Measurements from ENCODE around the gene FLT3LG.

Gene FLT3LG, protein sequence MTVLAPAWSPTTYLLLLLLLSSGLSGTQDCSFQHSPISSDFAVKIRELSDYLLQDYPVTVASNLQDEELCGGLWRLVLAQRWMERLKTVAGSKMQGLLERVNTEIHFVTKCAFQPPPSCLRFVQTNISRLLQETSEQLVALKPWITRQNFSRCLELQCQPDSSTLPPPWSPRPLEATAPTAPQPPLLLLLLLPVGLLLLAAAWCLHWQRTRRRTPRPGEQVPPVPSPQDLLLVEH

GRCh38 chr19:49473868-49474541, at the start of gene FLT3LG:
TSS of gene FLT3LG (plus strand) at chr19:49474215. CDS start at chr19:49474640, 425 bp downstream.
- no peak for FAIRE-seq

GRCh38 chr19:49425178-49425577, 48.8 kb upstream of the FLT3LG start, which contains the start of gene GFY:
TSS of gene GFY (plus strand) at chr19:49425388. CDS start at chr19:49426431, 1,043 bp downstream.
- FAIRE-seq, result no peak

GRCh38 chr19:49425922-49426592, 48.0 kb upstream of the FLT3LG start:
- FAIRE-seq, result no peak

GRCh38 chr19:49427339-49427738, 46.7 kb upstream of the FLT3LG start:
- FAIRE-seq, result no peak

- FAIRE-seq, result no peak
Measured at GRCh38 chr19:49427855-49428546, 46.0 kb upstream of the FLT3LG start.

- FAIRE-seq, result no peak
Measured at GRCh38 chr19:49428547-49429451, 45.2 kb upstream of the FLT3LG start.

- no peak for FAIRE-seq
Measured at GRCh38 chr19:49430172-49430677, 43.8 kb upstream of the FLT3LG start.

GRCh38 chr19:49430678-49431329, 43.2 kb upstream of the FLT3LG start:
- no peak for FAIRE-seq

- FAIRE-seq, result no peak
Measured at GRCh38 chr19:49431330-49431749, 42.7 kb upstream of the FLT3LG start.

- no peak for FAIRE-seq
Measured at GRCh38 chr19:49432141-49433073, 41.6 kb upstream of the FLT3LG start.

DNA sequence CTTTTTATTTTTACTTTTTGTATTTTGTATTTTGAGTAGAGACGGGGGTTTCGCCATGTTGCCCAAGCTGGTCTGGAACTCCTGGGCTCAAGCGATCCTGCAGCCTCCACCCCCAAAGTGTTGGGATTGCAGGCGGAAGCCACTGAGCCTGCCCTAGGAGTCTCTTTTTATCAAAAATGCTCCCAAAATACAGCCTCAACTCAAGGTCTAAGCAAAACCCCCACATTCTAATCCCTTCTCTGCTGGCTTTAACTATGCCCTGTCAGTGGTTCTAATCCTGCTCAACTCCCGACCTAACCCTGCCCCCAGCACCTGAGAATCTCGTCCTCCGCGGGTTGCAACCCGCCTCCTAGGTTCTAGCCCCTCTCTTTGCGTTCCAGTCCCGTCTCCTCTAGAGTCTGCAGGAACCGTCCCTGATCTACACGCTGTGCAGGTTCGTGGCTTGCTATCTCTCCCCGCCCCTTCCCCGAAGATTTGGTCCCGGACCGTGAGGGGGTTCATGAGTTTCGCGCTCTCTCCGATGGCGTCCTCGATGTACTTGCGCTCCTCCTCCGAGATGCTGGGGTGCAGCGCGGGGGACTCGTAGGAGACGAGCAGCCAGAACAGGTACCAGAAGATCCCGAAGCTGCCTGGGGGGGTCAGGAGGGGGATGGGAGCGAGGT, 40.6 kb upstream of the FLT3LG start:
- no peak for FAIRE-seq

- no peak for FAIRE-seq
Measured at GRCh38 chr19:49434907-49435583, 39.0 kb upstream of the FLT3LG start.

- no peak for FAIRE-seq
Measured at GRCh38 chr19:49435670-49436069, 38.3 kb upstream of the FLT3LG start.

DNA sequence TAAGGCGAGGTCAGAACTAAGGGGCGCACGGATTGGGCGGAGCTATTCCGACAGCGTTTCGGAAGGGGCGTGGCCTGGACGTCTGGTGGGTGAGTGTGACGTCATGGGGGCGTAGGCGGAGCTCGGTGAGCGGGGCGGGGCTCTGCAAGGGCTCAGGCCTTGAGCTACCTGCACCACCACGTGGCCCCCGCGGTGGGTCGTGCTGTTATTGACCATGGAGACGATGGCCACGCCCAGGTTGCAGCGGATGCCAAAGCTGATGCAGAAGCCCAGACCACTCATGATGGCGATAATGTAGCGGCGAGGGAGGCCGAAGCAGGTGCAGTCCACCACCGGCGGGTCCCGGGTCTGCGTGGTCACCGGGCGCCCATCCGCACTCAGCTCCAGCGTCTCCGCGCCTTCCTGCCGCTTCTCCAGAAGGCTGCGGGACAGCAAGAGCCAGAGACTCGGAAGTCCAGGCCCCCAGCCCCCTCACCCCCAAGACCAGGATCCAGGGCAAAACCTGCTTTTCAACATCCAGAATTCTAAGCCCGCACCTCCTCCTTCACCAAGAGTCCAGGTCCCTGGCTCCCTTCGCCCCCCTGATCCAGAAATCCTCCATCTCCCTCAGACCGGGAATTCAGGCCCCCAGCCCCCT, 37.5 kb upstream of the FLT3LG start:
- FAIRE-seq, result no peak

DNA sequence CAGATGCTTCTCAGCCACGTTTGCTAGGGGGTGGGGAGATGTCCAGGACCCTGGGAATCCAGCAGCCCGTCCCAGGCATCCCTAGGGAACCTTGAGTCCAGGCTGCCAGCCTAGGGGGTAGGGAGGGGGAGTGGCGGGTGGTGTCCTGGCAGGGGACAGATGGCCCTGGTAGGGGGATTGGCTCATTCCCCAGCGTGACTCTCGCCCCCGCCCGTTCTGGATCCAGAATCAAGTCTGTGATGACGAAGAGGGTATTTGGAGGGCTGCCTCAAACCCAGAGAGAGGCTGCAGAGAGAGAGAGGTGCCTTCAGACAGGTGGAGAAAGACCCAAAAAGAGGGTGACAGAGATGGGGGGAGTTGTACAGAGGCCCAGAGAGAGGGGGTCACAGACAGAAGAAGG, 36.8 kb upstream of the FLT3LG start:
- no peak for FAIRE-seq

DNA sequence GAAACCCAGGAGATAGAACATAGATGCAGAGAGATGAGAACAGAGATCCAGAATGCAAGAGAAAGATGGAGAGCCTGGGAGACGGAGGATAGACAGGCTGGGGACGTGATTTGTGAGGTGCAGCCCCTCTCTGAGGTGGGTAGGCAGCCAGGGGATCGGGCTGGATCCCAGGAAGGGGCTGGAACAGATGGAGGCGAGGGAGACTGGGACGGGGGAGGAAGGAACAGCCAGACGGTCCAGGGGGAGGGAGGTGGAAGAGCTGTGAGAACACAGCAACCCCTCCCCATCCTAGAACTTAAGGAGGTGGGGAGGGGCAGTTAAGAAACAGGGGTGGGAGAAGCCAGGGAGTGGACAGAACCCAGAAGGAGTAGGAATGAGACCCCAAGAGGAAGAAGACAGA, 35.8 kb upstream of the FLT3LG start:
- FAIRE-seq, result no peak

DNA sequence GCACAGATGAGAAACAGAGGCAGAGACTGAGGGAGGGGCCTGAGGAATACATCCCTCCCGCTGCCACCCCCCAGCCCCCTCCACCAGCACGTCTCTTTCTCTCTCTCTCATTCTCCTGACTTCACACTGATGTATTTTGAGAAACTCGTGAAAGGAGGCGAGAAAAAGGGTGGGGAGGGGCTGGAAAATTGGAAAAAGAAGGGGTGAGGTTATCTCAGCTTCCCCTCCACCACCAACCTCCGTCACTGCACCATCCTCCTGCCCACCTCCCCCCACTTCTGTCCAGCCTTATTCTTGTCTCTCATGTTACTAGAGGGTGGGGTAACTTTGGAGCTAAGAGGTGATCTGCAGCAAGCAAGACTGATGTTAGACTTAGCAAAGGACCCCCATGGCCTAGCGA, 34.2 kb upstream of the FLT3LG start:
- no peak for FAIRE-seq

GRCh38 chr19:49440439-49441209, 33.4 kb upstream of the FLT3LG start:
- FAIRE-seq, result no peak

Measured in TTC549 (cell line).